Prostate gland (tissue), 2 donors: ENCODE results near the gene ABTB1. TPM values are rescaled to one million over a fixed set of nuclear protein-coding genes. Genes with fewer than 3 reads are reported as not detected.
A peak's percentile ranks its signal among the peaks of the same experiment; 100 is the strongest.

Experiments used
- DNase-seq: peaks from one replicate; pipeline ENCODE4 v3.0.0-alpha.2; 2019; ENCODE audit warnings: low spot score
- H3K27ac ChIP-seq, 2 donors: fragments of 200-600 bp; sonication (generic); 2 replicates each; pipeline ENCODE4 v1.5.1; 2017 to 2019
- H3K27me3 ChIP-seq: fragments of 200-600 bp; sonication (generic); replicated peaks from 2 replicates; pipeline ENCODE4 v1.5.1; 2019; ENCODE audit not compliant: insufficient read depth
- H3K36me3 ChIP-seq, 2 donors: fragments of 200-600 bp; sonication (generic); 1 replicate in 1 of 2; 2 replicates in 1 of 2; pipeline versions ENCODE4 v1.5.1 to v1.8.1; 2017 to 2019
- H3K4me1 ChIP-seq: fragments of 200-600 bp; sonication (generic); replicated peaks from 2 replicates; pipeline ENCODE4 v1.5.1; 2019
- H3K4me3 ChIP-seq, 2 donors: fragments of 200-600 bp; sonication (generic); 2 replicates each; pipeline ENCODE4 v1.5.1; 2017 to 2019
- H3K9me3 ChIP-seq: fragments of 200-600 bp; sonication (generic); 2 replicates; pipeline ENCODE4 v1.5.1; 2017
- CTCF ChIP-seq, 4 experiments: fragments of 200-600 bp in 2 of 4; fragments of 450-650 bp in 2 of 4; sonication (generic) in 2 of 4; IDR thresholded peaks; 1 replicate in 3 of 4; 2 replicates in 1 of 4; pipeline ENCODE4 v1.5.1; 2016 to 2019; ENCODE audit warnings: antibody characterized with exemption in 4 of 4, mild to moderate bottlenecking in 2 of 4, moderate library complexity in 2 of 4
- POLR2A ChIP-seq: fragments of 450-650 bp; IDR thresholded peaks from one replicate; pipeline ENCODE4 v1.6.1; 2016; ENCODE audit warnings: antibody characterized with exemption, mild to moderate bottlenecking
- POLR2AphosphoS5 ChIP-seq: sonication (generic); formaldehyde crosslinking; IDR thresholded peaks from one replicate; pipeline ENCODE4 v1.6.1; 2017; ENCODE audit warnings: antibody characterized with exemption
- WGBS: methylation state at CpG from one replicate; pipeline ENCODE4 v1.1.5; 2018; 5-methylcytosine and 5-hydroxymethylcytosine counted together
- intact Hi-C: fragments of 100-400 bp; cut with DNase I; formaldehyde crosslinking; loops from one replicate; pipeline ENCODE4 v1.14.2; 2022
- total RNA-seq, 2 donors: library from RNA; depleted of rRNA; stranded (reverse); fragments of >200 nt; gene quantifications; one replicate each; pipeline ENCODE4 v1.1.0, GENCODE V29; 2016

The ABTB1 gene
- total RNA-seq, 2 donors from 2014 or later, result 33.4 to 60.2 TPM

GRCh38 chr3:127706312-127706711, 33.6 kb downstream of the ABTB1 start:
- Histone ChIP-seq H3K27me3 (no peaks in the 10 kb centered on the region), H3K4me3 (no peak overlapping the region), H3K27ac (no peak overlapping the region), H3K4me1 (no peaks in the 10 kb centered on the region), H3K9me3 (no peaks in the 10 kb centered on the region), H3K36me3 (no peaks in the 10 kb centered on the region)
- no peak for DNase-seq
- intact Hi-C loops, result no loop called here
- WGBS, result 81% methylated on average over 7 of the region's 7 CpGs
- no peak for TF ChIP-seq POLR2A
- no peak for TF ChIP-seq CTCF (IDR thresholded peaks at IDR 0.05)
- no peak for TF ChIP-seq POLR2AphosphoS5

- H3K4me1 ChIP-seq, result no peaks in the 10 kb centered on the region
- TF ChIP-seq POLR2A (no peak), CTCF (IDR thresholded peaks at IDR 0.05) (no peak), POLR2AphosphoS5 (no peak)
- DNase-seq, result no peak
- H3K36me3 ChIP-seq, result no peaks in the 10 kb centered on the region
- H3K4me3 ChIP-seq, result no peak overlapping the region
- H3K27ac ChIP-seq, result no peak overlapping the region
- intact Hi-C loops, result no loop called here
- WGBS, result 89% methylated on average over 16 of the region's 16 CpGs
- no peaks in the 10 kb centered on the region for H3K9me3 ChIP-seq
- no peaks in the 10 kb centered on the region for H3K27me3 ChIP-seq
Measured at GRCh38 chr3:127706785-127707351, 34.1 kb downstream of the ABTB1 start.

- H3K36me3 ChIP-seq, result no peaks in the 10 kb centered on the region
- H3K4me3 ChIP-seq, result no peak overlapping the region
- DNase-seq, result no peak
- H3K27ac ChIP-seq, result peak overlapping the region in 1 of 2 donors; percentile 5
- H3K4me1 ChIP-seq, result no peaks in the 10 kb centered on the region
- H3K27me3 ChIP-seq, result no peaks in the 10 kb centered on the region
- no peak for TF ChIP-seq POLR2A
- peak; percentile 17 for TF ChIP-seq POLR2AphosphoS5
- WGBS, result 32% methylated on average over 13 of the region's 13 CpGs
- intact Hi-C loops, result no loop called here
- H3K9me3 ChIP-seq, result no peaks in the 10 kb centered on the region
Measured at GRCh38 chr3:127707851-127708411, 35.2 kb downstream of the ABTB1 start.

- TF ChIP-seq CTCF (IDR thresholded peaks at IDR 0.05) (no peak), POLR2A (no peak), POLR2AphosphoS5 (no peak)
- no peaks in the 10 kb centered on the region for H3K27me3 ChIP-seq
- no peaks in the 10 kb centered on the region for H3K36me3 ChIP-seq
- no peak overlapping the region for H3K27ac ChIP-seq
- H3K9me3 ChIP-seq, result no peaks in the 10 kb centered on the region
- no peaks in the 10 kb centered on the region for H3K4me1 ChIP-seq
- 67% methylated on average over 2 of the region's 2 CpGs for WGBS
- DNase-seq, result no peak
- intact Hi-C loops, result no loop called here
- H3K4me3 ChIP-seq, result no peak overlapping the region
Measured at GRCh38 chr3:127708837-127709236, 36.1 kb downstream of the ABTB1 start.

GRCh38 chr3:127709320-127710060, 36.7 kb downstream of the ABTB1 start:
- H3K9me3 ChIP-seq, result no peaks in the 10 kb centered on the region
- H3K4me1 ChIP-seq, result no peaks in the 10 kb centered on the region
- H3K36me3 ChIP-seq, result no peaks in the 10 kb centered on the region
- TF ChIP-seq POLR2A, result no peak
- H3K4me3 ChIP-seq, result no peak overlapping the region
- intact Hi-C loops, result no loop called here
- H3K27me3 ChIP-seq, result no peaks in the 10 kb centered on the region
- 80% methylated on average over 3 of the region's 3 CpGs for WGBS
- no peak for DNase-seq
- no peak overlapping the region for H3K27ac ChIP-seq
